H1 (cell line): ENCODE measurements around the gene MRM1. TPM values are rescaled to one million over a fixed set of nuclear protein-coding genes. Genes with fewer than 3 reads are reported as not detected.

Source experiments
- KDM1A ChIP-seq: fragments of 200-600, 300-600 bp; sonication (generic); IDR thresholded peaks from 2 replicates; pipeline ENCODE4 v1.7.1; 2016; ENCODE audit warnings: mild to moderate bottlenecking, low read length, borderline replicate concordance
- POLR2A ChIP-seq, 2 experiments: IDR thresholded peaks; 1 replicate in 1 of 2; 2 replicates in 1 of 2; pipeline ENCODE4 v1.6.1; 2011; ENCODE audit warnings: low read depth in 2 of 2, low read length in 2 of 2, mild to moderate bottlenecking in 2 of 2; ENCODE audit errors: control extremely low read depth in 1 of 2
- TEAD4 ChIP-seq: IDR thresholded peaks from 2 replicates; pipeline ENCODE4 v1.6.1; 2012; ENCODE audit warnings: low read depth, low read length, inconsistent platforms, mixed read lengths
- polyA plus RNA-seq, 7 experiments: library from polyadenylated mRNA; depleted of rRNA in 3 of 7; stranded (reverse) in 5 of 7; unstranded in 2 of 7; fragments of >200 nt in 5 of 7; fragments of 200-250 nt in 2 of 7; gene quantifications; 1 replicate in 5 of 7; 2 replicates in 1 of 7; 4 replicates in 1 of 7; pipeline versions ENCODE4 v1.2.1 to v1.2.3, GENCODE V29; 2011 to 2013; ENCODE audit warnings: missing spikeins in 2 of 7, mixed read lengths in 2 of 7
- total RNA-seq: library from RNA; stranded (reverse); fragmentation: NEBNext Ultra II Directional; extraction: Animal tissue kit (Norgen Biotek cat#: 25700); gene quantifications from 2 replicates; pipeline ENCODE4 v1.2.1, GENCODE V29; 2021

MRM1 gene
- total and polyA plus RNA-seq, 2 of the 8 experiments (the other 6 are each of a cell fraction or from before 2014, with no cell fraction given) = 9.9 to 11.2 TPM

- TF ChIP-seq KDM1A = no peak
- TF ChIP-seq TEAD4 = no peak
- no peak for TF ChIP-seq POLR2A (IDR thresholded peaks at IDR 0.05; ENCODE audit: control extremely low read depth in 1 of 2, low read depth in 2 of 2, low read length in 2 of 2)
These were observed 22.7 kb upstream of the MRM1 start (continued) for GRCh38 chr17:36578671-36579070.
